DND-41 (cell line): Measurements from ENCODE around the gene IQSEC1.

Experiments used
- EZH2 ChIP-seq: IDR thresholded peaks from 3 replicates; pipeline ENCODE4 v1.6.1; 2012; ENCODE audit warnings: borderline replicate concordance, low read depth, mild to moderate bottlenecking, moderate library complexity, low read length, inconsistent platforms; ENCODE audit not compliant: severe bottlenecking
- TF ChIP-seq, protein P1 (sequence below): IDR thresholded peaks from 2 replicates; pipeline ENCODE4 v1.5.1; 2012; ENCODE audit warnings: borderline replicate concordance, low read length, moderate library complexity, mild to moderate bottlenecking; ENCODE audit not compliant: poor library complexity, severe bottlenecking; ENCODE audit errors: extremely low read depth

DNA sequence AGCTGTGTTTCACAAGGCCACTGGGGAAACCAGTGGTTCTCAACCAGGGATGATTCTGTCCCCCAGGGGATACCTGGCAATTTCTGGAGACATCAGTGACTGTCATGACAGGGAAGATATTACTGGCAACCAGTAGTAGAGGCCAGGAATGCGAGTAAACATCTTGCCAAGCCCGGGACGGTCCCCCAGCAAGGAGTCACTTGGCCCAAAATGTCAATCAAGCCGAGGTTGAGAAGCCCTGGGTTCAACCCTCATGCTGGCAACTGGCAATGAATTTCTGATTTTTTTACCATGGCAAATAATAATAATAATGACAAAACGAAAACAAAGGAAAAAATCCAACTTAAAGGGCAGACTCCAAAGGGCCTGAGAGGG is 166.3 kb downstream of the IQSEC1 start:
- TF ChIP-seq, protein P1, sequence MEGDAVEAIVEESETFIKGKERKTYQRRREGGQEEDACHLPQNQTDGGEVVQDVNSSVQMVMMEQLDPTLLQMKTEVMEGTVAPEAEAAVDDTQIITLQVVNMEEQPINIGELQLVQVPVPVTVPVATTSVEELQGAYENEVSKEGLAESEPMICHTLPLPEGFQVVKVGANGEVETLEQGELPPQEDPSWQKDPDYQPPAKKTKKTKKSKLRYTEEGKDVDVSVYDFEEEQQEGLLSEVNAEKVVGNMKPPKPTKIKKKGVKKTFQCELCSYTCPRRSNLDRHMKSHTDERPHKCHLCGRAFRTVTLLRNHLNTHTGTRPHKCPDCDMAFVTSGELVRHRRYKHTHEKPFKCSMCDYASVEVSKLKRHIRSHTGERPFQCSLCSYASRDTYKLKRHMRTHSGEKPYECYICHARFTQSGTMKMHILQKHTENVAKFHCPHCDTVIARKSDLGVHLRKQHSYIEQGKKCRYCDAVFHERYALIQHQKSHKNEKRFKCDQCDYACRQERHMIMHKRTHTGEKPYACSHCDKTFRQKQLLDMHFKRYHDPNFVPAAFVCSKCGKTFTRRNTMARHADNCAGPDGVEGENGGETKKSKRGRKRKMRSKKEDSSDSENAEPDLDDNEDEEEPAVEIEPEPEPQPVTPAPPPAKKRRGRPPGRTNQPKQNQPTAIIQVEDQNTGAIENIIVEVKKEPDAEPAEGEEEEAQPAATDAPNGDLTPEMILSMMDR, result no peak
- TF ChIP-seq EZH2, result no peak
